Measurements from ENCODE around the gene PTOV1. TPM values are rescaled to one million over a fixed set of nuclear protein-coding genes. Genes with fewer than 3 reads are reported as not detected.

PTOV1 gene
- total and polyA plus RNA-seq, 2 of the 13 experiments (the other 11 are each of a cell fraction or from before 2014, with no cell fraction given): 63.5 to 68.5 TPM

- TF ChIP-seq HOXD1 (CRISPR knock-in tag; IDR thresholded peaks at IDR 0.05) (peak; percentile 22; the same call in 1 of the 2 replicates), TAF15 (IDR thresholded peaks at IDR 0.05; ENCODE audit: low read depth, low read length, poor library complexity, severe bottlenecking) (peak; percentile 66), MZF1 (CRISPR knock-in tag; IDR thresholded peaks at IDR 0.05; ENCODE audit: borderline replicate concordance) (no peak), NR2F6 (IDR thresholded peaks at IDR 0.05) (no peak), NR2F6 (CRISPR knock-in tag; IDR thresholded peaks at IDR 0.05) (peak; percentile 27; the same call in 1 of the 2 replicates), SOX6 (IDR thresholded peaks at IDR 0.05) (no peak), SOX6 (CRISPR knock-in tag; IDR thresholded peaks at IDR 0.05) (no peak; the same call in 1 of the 2 replicates), ZNF776 (CRISPR knock-in tag; IDR thresholded peaks at IDR 0.05) (peak; percentile 50; the same call in 1 of the 2 replicates), ZBTB33 (CRISPR knock-in tag; IDR thresholded peaks at IDR 0.05) (0 out of 2 replicates have a peak, but pooled peaks have one; percentile 10), ZFP91 (CRISPR knock-in tag; IDR thresholded peaks at IDR 0.05; ENCODE audit: borderline replicate concordance) (peak; percentile 91), ZNF577 (CRISPR knock-in tag; IDR thresholded peaks at IDR 0.05; ENCODE audit: borderline replicate concordance, low read depth) (no peak), CCDC6 (CRISPR knock-in tag; IDR thresholded peaks at IDR 0.05) (peak; percentile 77; the same call in 1 of the 2 replicates), TFAP4 (IDR thresholded peaks at IDR 0.05; ENCODE audit: borderline replicate concordance, low read depth) (no peak), MTA3 (CRISPR knock-in tag; IDR thresholded peaks at IDR 0.05) (no peak), SP4 (CRISPR knock-in tag; IDR thresholded peaks at IDR 0.05) (peak; percentile 96), ZSCAN22 (CRISPR knock-in tag; IDR thresholded peaks at IDR 0.05) (no peak), ZSCAN21 (CRISPR knock-in tag; IDR thresholded peaks at IDR 0.05; ENCODE audit: borderline replicate concordance) (peak; percentile 48; the same call in 1 of the 2 replicates), RXRB (CRISPR knock-in tag; IDR thresholded peaks at IDR 0.05; ENCODE audit: borderline replicate concordance) (peak; percentile 47), ZNF710 (CRISPR knock-in tag; IDR thresholded peaks at IDR 0.05; ENCODE audit: borderline replicate concordance) (0 out of 2 replicates have a peak, but pooled peaks have one; percentile 6), RBFOX2 (IDR thresholded peaks at IDR 0.05; ENCODE audit: low read depth, low read length) (peak; percentile 97)
These were observed 25.6 kb downstream of the PTOV1 start (continued) for GRCh38 chr19:49876422-49877019.

Data from HepG2 (cell line).